HepG2 (cell line): ENCODE measurements around the gene BCAS1. TPM values are rescaled to one million over a fixed set of nuclear protein-coding genes. Genes with fewer than 3 reads are reported as not detected.

Source experiments
- AGO2 ChIP-seq: fragments of 200-400 bp; formaldehyde crosslinking; optimal IDR thresholded peaks from 2 replicates; pipeline ENCODE3; 2017; ENCODE audit warnings: mild to moderate bottlenecking, low read depth, low read length, moderate library complexity
- DPF2 ChIP-seq: sonication (generic); formaldehyde crosslinking; IDR thresholded peaks from 2 replicates; pipeline ENCODE4 v1.4.0; 2020; ENCODE audit warnings: mild to moderate bottlenecking, low read depth, missing genetic modification reagents, borderline replicate concordance
- EHMT2 ChIP-seq: fragments of 200-600 bp; sonication (generic); IDR thresholded peaks from 2 replicates; pipeline ENCODE4 v1.7.0; 2017; ENCODE audit warnings: antibody characterized with exemption, low read depth, low read length, borderline replicate concordance
- FOXP1 ChIP-seq, 2 experiments: fragments of 450-650 bp in 1 of 2; IDR thresholded peaks; 2 replicates each; pipeline ENCODE4 v1.6.1; 2017 to 2018; ENCODE audit warnings: antibody characterized with exemption in 1 of 2
- SRF ChIP-seq: IDR thresholded peaks from 2 replicates; pipeline ENCODE4 v1.6.1; 2011; ENCODE audit warnings: mild to moderate bottlenecking, low read depth, low read length, moderate library complexity
- ZNF30 ChIP-seq: sonication (generic); formaldehyde crosslinking; IDR thresholded peaks from 2 replicates; pipeline ENCODE4 v1.5.0; 2020; ENCODE audit warnings: mild to moderate bottlenecking, missing genetic modification reagents
- ZNF350 ChIP-seq: sonication (generic); formaldehyde crosslinking; IDR thresholded peaks from 2 replicates; pipeline ENCODE4 v1.4.0; 2020; ENCODE audit warnings: mild to moderate bottlenecking, low read depth, missing genetic modification reagents, borderline replicate concordance
- ZNF557 ChIP-seq: sonication (generic); formaldehyde crosslinking; IDR thresholded peaks from 2 replicates; pipeline ENCODE4 v1.4.0; 2020; ENCODE audit warnings: missing genetic modification reagents
- polyA plus RNA-seq, 8 experiments: library from polyadenylated mRNA; depleted of rRNA in 3 of 8; stranded (reverse) in 7 of 8; unstranded in 1 of 8; fragments of >200 nt; fragmentation: Illumina TruSeq in 4 of 8; extraction: Trizol in 4 of 8; gene quantifications; 2 replicates each; pipeline versions ENCODE4 v1.2.1 to v1.2.3, GENCODE V29; 2011 to 2016; ENCODE audit warnings: low read depth in 4 of 8, missing spikeins in 1 of 8, mixed read lengths in 1 of 8; ENCODE audit not compliant: insufficient read depth in 1 of 8
- total RNA-seq, 5 experiments: library from RNA; depleted of rRNA; stranded (reverse); fragments of >200 nt; fragmentation: Illumina TruSeq; extraction: Trizol; gene quantifications; 2 replicates each; pipeline ENCODE4 v1.2.3, GENCODE V29; 2016; ENCODE audit warnings: low read depth in 1 of 5
- TF ChIP-seq, protein P1 (sequence below): sonication (generic); formaldehyde crosslinking; IDR thresholded peaks from 2 replicates; pipeline ENCODE4 v1.4.0; 2020; ENCODE audit warnings: missing genetic modification reagents, borderline replicate concordance
- TF ChIP-seq, protein P2 (sequence below): sonication (generic); formaldehyde crosslinking; IDR thresholded peaks from 2 replicates; pipeline ENCODE4 v1.4.0; 2020; ENCODE audit warnings: missing genetic modification reagents, borderline replicate concordance
- TF ChIP-seq, protein P3 (sequence below): sonication (generic); formaldehyde crosslinking; IDR thresholded peaks from 2 replicates; pipeline ENCODE4 v1.4.0; 2020; ENCODE audit warnings: missing genetic modification reagents, borderline replicate concordance
- TF ChIP-seq, protein P4 (sequence below): IDR thresholded peaks from 2 replicates; pipeline ENCODE4 v1.6.1; 2016; ENCODE audit warnings: missing genetic modification reagents, missing compliant biosample characterization
- TF ChIP-seq, protein P5 (sequence below): sonication (generic); formaldehyde crosslinking; IDR thresholded peaks from 2 replicates; pipeline ENCODE4 v1.4.0; 2020; ENCODE audit warnings: missing genetic modification reagents
- TF ChIP-seq, protein P6 (sequence below): sonication (generic); formaldehyde crosslinking; IDR thresholded peaks from 2 replicates; pipeline ENCODE4 v1.4.0; 2020; ENCODE audit warnings: mild to moderate bottlenecking, missing genetic modification reagents

Gene BCAS1
- total and polyA plus RNA-seq, 2 of the 13 experiments (the other 11 are each of a cell fraction or from before 2014, with no cell fraction given), result 0.55 to 0.91 TPM

DNA sequence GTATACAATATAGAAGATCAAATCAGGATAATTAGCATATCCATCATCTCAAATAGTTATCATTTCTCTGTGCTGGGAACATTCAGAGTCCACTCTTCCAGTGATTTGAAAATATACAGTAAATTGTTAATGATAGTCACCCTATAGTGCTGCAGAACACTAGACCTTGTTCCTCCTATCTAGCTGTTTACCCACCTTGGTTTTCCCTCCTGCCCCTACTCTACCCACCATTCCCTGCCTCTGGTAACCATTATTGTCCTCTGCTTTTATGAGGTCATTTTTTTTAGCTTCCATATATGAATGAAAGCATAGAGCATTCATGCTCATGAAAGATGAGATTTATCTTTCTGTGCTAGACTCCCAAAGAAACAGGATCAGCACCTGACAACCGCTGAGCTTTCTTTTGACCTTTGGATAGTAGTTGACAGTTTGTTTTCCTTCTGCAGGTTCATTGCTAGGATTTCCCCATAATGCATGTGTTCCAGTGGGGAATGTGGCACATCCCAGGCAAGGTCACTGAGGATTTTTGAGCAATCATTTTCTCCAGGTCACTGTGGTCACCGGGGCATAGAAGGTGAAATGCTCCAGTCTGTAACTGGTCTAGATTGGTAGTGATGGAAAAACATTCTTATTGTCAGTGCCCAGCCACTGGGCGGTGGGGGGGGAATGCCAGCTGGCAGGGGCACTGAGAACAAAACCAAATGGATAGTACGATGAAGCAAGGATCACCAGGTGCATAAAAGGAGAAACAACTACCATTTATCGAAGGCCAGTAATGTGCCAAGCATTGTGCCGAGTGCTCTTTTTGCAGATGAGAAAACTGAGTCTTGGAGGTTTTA lies 33.6 kb upstream of the BCAS1 start (continued):
- TF ChIP-seq, protein P1, sequence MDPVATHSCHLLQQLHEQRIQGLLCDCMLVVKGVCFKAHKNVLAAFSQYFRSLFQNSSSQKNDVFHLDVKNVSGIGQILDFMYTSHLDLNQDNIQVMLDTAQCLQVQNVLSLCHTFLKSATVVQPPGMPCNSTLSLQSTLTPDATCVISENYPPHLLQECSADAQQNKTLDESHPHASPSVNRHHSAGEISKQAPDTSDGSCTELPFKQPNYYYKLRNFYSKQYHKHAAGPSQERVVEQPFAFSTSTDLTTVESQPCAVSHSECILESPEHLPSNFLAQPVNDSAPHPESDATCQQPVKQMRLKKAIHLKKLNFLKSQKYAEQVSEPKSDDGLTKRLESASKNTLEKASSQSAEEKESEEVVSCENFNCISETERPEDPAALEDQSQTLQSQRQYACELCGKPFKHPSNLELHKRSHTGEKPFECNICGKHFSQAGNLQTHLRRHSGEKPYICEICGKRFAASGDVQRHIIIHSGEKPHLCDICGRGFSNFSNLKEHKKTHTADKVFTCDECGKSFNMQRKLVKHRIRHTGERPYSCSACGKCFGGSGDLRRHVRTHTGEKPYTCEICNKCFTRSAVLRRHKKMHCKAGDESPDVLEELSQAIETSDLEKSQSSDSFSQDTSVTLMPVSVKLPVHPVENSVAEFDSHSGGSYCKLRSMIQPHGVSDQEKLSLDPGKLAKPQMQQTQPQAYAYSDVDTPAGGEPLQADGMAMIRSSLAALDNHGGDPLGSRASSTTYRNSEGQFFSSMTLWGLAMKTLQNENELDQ (CRISPR knock-in tag), result no peak
- no peak for TF ChIP-seq ZNF557 (CRISPR knock-in tag)
- no peak for TF ChIP-seq AGO2
- TF ChIP-seq, protein P2, sequence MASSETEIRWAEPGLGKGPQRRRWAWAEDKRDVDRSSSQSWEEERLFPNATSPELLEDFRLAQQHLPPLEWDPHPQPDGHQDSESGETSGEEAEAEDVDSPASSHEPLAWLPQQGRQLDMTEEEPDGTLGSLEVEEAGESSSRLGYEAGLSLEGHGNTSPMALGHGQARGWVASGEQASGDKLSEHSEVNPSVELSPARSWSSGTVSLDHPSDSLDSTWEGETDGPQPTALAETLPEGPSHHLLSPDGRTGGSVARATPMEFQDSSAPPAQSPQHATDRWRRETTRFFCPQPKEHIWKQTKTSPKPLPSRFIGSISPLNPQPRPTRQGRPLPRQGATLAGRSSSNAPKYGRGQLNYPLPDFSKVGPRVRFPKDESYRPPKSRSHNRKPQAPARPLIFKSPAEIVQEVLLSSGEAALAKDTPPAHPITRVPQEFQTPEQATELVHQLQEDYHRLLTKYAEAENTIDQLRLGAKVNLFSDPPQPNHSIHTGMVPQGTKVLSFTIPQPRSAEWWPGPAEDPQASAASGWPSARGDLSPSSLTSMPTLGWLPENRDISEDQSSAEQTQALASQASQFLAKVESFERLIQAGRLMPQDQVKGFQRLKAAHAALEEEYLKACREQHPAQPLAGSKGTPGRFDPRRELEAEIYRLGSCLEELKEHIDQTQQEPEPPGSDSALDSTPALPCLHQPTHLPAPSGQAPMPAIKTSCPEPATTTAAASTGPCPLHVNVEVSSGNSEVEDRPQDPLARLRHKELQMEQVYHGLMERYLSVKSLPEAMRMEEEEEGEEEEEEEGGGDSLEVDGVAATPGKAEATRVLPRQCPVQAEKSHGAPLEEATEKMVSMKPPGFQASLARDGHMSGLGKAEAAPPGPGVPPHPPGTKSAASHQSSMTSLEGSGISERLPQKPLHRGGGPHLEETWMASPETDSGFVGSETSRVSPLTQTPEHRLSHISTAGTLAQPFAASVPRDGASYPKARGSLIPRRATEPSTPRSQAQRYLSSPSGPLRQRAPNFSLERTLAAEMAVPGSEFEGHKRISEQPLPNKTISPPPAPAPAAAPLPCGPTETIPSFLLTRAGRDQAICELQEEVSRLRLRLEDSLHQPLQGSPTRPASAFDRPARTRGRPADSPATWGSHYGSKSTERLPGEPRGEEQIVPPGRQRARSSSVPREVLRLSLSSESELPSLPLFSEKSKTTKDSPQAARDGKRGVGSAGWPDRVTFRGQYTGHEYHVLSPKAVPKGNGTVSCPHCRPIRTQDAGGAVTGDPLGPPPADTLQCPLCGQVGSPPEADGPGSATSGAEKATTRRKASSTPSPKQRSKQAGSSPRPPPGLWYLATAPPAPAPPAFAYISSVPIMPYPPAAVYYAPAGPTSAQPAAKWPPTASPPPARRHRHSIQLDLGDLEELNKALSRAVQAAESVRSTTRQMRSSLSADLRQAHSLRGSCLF (CRISPR knock-in tag), result 0 out of 2 replicates have a peak, but pooled peaks have one; percentile 44
- TF ChIP-seq, protein P3, sequence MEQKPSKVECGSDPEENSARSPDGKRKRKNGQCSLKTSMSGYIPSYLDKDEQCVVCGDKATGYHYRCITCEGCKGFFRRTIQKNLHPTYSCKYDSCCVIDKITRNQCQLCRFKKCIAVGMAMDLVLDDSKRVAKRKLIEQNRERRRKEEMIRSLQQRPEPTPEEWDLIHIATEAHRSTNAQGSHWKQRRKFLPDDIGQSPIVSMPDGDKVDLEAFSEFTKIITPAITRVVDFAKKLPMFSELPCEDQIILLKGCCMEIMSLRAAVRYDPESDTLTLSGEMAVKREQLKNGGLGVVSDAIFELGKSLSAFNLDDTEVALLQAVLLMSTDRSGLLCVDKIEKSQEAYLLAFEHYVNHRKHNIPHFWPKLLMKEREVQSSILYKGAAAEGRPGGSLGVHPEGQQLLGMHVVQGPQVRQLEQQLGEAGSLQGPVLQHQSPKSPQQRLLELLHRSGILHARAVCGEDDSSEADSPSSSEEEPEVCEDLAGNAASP (CRISPR knock-in tag), result peak; percentile 100
- peak; percentile 88 for TF ChIP-seq ZNF350 (CRISPR knock-in tag)
- TF ChIP-seq, protein P4, sequence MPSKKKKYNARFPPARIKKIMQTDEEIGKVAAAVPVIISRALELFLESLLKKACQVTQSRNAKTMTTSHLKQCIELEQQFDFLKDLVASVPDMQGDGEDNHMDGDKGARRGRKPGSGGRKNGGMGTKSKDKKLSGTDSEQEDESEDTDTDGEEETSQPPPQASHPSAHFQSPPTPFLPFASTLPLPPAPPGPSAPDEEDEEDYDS (CRISPR knock-in tag), result peak; percentile 72; the same call in 1 of the 2 replicates
- peak; percentile 82; the same call in 1 of the 2 replicates for TF ChIP-seq EHMT2
- TF ChIP-seq DPF2 (CRISPR knock-in tag), result peak; percentile 97
- TF ChIP-seq, protein P5, sequence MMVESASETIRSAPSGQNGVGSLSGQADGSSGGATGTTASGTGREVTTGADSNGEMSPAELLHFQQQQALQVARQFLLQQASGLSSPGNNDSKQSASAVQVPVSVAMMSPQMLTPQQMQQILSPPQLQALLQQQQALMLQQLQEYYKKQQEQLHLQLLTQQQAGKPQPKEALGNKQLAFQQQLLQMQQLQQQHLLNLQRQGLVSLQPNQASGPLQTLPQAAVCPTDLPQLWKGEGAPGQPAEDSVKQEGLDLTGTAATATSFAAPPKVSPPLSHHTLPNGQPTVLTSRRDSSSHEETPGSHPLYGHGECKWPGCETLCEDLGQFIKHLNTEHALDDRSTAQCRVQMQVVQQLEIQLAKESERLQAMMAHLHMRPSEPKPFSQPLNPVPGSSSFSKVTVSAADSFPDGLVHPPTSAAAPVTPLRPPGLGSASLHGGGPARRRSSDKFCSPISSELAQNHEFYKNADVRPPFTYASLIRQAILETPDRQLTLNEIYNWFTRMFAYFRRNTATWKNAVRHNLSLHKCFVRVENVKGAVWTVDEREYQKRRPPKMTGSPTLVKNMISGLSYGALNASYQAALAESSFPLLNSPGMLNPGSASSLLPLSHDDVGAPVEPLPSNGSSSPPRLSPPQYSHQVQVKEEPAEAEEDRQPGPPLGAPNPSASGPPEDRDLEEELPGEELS (CRISPR knock-in tag), result peak; percentile 99
- TF ChIP-seq FOXP1 (IDR thresholded peaks at IDR 0.05), result peak; percentile 94
- peak; percentile 99 for TF ChIP-seq FOXP1 (CRISPR knock-in tag; IDR thresholded peaks at IDR 0.05)
- no peak for TF ChIP-seq ZNF30 (CRISPR knock-in tag)
- TF ChIP-seq SRF, result peak; percentile 72
- TF ChIP-seq, protein P6, sequence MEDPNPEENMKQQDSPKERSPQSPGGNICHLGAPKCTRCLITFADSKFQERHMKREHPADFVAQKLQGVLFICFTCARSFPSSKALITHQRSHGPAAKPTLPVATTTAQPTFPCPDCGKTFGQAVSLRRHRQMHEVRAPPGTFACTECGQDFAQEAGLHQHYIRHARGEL (CRISPR knock-in tag), result peak; percentile 45; the same call in 1 of the 2 replicates
